Measurements from ENCODE around the gene ZMYM4. TPM values are rescaled to one million over a fixed set of nuclear protein-coding genes. Genes with fewer than 3 reads are reported as not detected.

ZMYM4 gene
- polyA plus RNA-seq, 3 donors: 12.3 to 31.8 (median 26.0) TPM

DNA sequence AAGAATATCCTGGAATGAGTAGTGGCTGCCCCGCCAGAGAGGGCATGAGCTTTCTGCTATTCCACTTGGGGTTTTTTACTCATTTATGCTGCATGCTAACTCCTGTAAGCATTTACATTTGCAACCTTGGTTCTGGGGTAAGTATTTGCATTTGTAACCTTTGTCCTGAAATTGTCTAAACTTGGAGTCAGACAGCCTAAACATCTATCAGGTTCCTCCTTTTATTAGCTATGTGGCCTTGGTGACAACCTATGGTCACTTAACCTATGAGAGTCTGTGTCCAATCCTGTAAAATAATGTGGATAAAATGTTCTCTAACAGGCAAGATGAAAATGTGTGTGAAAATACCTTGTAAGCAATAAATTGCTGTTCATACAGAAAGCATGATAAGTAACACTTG, 8.9 kb upstream of the ZMYM4 start:
- Histone ChIP-seq H3K79me2 (ENCODE audit: insufficient read depth, low read length) (no peaks in the 10 kb centered on the region), H2AFZ (ENCODE audit: insufficient read depth, low read depth, low read length, poor library complexity, severe bottlenecking) (no peak overlapping the region), H3K4me3 (replicated peaks in 1 of 3; ENCODE audit: low read depth in 2 of 3, low read length in 3 of 3) (no peak overlapping the region), H3K27ac (ENCODE audit: low read depth in 1 of 2, low read length in 2 of 2) (no peak overlapping the region), H4K20me1 (ENCODE audit: insufficient read depth, low read length) (no peaks in the 10 kb centered on the region), H3K4me1 (ENCODE audit: control insufficient read depth in 1 of 2, insufficient read depth in 2 of 2, low read length in 2 of 2) (peaks cover 6 to 8% of the 10 kb centered on the region in 2 donors), H3K9ac (ENCODE audit: insufficient read depth, low read length, poor library complexity, severe bottlenecking) (no peak overlapping the region), H3K4me2 (replicated peaks; ENCODE audit: extremely low read depth, low read length, poor library complexity, severe bottlenecking) (no peak overlapping the region), H3K27me3 (ENCODE audit: control insufficient read depth in 2 of 2, insufficient read depth in 2 of 2, low read length in 2 of 2) (no peaks in the 10 kb centered on the region), H3K36me3 (replicated peaks in 1 of 2; ENCODE audit: control insufficient read depth in 1 of 2, insufficient read depth in 2 of 2, low read length in 2 of 2) (no peaks in the 10 kb centered on the region), H3K9me3 (replicated peaks in 1 of 2; ENCODE audit: control insufficient read depth in 1 of 2, insufficient read depth in 1 of 2, low read length in 2 of 2) (no peaks in the 10 kb centered on the region)
- Mint-ChIP-seq H3K4me3 (no peak overlapping the region), H3K4me1 (peaks cover 10% of the 10 kb centered on the region), H3K27me3 (ENCODE audit: low read depth in 3 of 3) (peaks cover 2 to 3% (median 2%) of the 10 kb centered on the region in 3 donors), H3K9me3 (peaks cover 0 to 3% (median 0%) of the 10 kb centered on the region in 7 donors), H3K36me3 (no peaks in the 10 kb centered on the region), H3K27ac (no peak overlapping the region)
- WGBS (ENCODE audit: insufficient coverage): no CpG with 5 or more reads among the region's 1 CpG
- intact Hi-C loops (cut with micrococcal nuclease): no loop called here
- TF ChIP-seq, protein P1, sequence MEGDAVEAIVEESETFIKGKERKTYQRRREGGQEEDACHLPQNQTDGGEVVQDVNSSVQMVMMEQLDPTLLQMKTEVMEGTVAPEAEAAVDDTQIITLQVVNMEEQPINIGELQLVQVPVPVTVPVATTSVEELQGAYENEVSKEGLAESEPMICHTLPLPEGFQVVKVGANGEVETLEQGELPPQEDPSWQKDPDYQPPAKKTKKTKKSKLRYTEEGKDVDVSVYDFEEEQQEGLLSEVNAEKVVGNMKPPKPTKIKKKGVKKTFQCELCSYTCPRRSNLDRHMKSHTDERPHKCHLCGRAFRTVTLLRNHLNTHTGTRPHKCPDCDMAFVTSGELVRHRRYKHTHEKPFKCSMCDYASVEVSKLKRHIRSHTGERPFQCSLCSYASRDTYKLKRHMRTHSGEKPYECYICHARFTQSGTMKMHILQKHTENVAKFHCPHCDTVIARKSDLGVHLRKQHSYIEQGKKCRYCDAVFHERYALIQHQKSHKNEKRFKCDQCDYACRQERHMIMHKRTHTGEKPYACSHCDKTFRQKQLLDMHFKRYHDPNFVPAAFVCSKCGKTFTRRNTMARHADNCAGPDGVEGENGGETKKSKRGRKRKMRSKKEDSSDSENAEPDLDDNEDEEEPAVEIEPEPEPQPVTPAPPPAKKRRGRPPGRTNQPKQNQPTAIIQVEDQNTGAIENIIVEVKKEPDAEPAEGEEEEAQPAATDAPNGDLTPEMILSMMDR (IDR thresholded peaks at IDR 0.05): no peak
- DNase-seq: no peak

- Mint-ChIP-seq H3K27me3 (ENCODE audit: low read depth in 3 of 3) (peaks cover 2 to 3% (median 2%) of the 10 kb centered on the region in 3 donors), H3K36me3 (no peaks in the 10 kb centered on the region), H3K4me3 (peak overlapping the region in 1 of 2 donors; percentile 10), H3K4me1 (peaks cover 22% of the 10 kb centered on the region), H3K9me3 (peaks cover 0 to 3% (median 0%) of the 10 kb centered on the region in 7 donors), H3K27ac (peak overlapping the region in 2 of 7 donors; percentile 7 to 79)
- intact Hi-C loops (cut with micrococcal nuclease): loop anchor here in 1 of 2 donors (10.0 kb wide), 1 partner anchor 67 kb away; the partner anchor contains the start of gene SFPQ
- no peaks in the 10 kb centered on the region for H3K79me2 ChIP-seq (ENCODE audit: insufficient read depth, low read length)
- H3K4me1 ChIP-seq (ENCODE audit: control insufficient read depth in 1 of 2, insufficient read depth in 2 of 2, low read length in 2 of 2): peaks cover 16 to 18% of the 10 kb centered on the region in 2 donors
- no peak for DNase-seq
- no peaks in the 10 kb centered on the region for H3K9me3 ChIP-seq (replicated peaks in 1 of 2; ENCODE audit: control insufficient read depth in 1 of 2, insufficient read depth in 1 of 2, low read length in 2 of 2)
- H4K20me1 ChIP-seq (ENCODE audit: insufficient read depth, low read length): no peaks in the 10 kb centered on the region
- H3K36me3 ChIP-seq (replicated peaks in 1 of 2; ENCODE audit: control insufficient read depth in 1 of 2, insufficient read depth in 2 of 2, low read length in 2 of 2): no peaks in the 10 kb centered on the region
- H2AFZ ChIP-seq (ENCODE audit: insufficient read depth, low read depth, low read length, poor library complexity, severe bottlenecking): no peak overlapping the region
- H3K27ac ChIP-seq (ENCODE audit: low read depth in 1 of 2, low read length in 2 of 2): no peak overlapping the region
- TF ChIP-seq, protein P1 (IDR thresholded peaks at IDR 0.05): no peak
- no peak overlapping the region for H3K9ac ChIP-seq (ENCODE audit: insufficient read depth, low read length, poor library complexity, severe bottlenecking)
- H3K4me2 ChIP-seq (replicated peaks; ENCODE audit: extremely low read depth, low read length, poor library complexity, severe bottlenecking): no peak overlapping the region
- WGBS (ENCODE audit: insufficient coverage): 100% methylated on average over 1 of the region's 4 CpGs
- no peak overlapping the region for H3K4me3 ChIP-seq (replicated peaks in 1 of 3; ENCODE audit: low read depth in 2 of 3, low read length in 3 of 3)
- H3K27me3 ChIP-seq (ENCODE audit: control insufficient read depth in 2 of 2, insufficient read depth in 2 of 2, low read length in 2 of 2): no peaks in the 10 kb centered on the region
These were observed 6.9 kb upstream of the ZMYM4 start for GRCh38 chr1:35261412-35262120.

All from CD14-positive monocyte (primary cell).